ENCODE results near the gene TMEM97.
"Not testable (repeated sequence)": the region's sequence is repeated elsewhere in the genome, so short reads cannot be mapped to it uniquely, and the experiment has no call there.

Gene TMEM97

GRCh38 chr17:28338769-28339212, 19.8 kb downstream of the TMEM97 start:
- not testable (repeated sequence) for DNase-seq

- no peak for DNase-seq
Observed at GRCh38 chr17:28339431-28339830, 20.4 kb downstream of the TMEM97 start.

GRCh38 chr17:28340374-28340773, 21.4 kb downstream of the TMEM97 start:
- no peak for DNase-seq

GRCh38 chr17:28341516-28341915, 22.5 kb downstream of the TMEM97 start:
- DNase-seq: no peak

GRCh38 chr17:28342313-28342712, 23.3 kb downstream of the TMEM97 start:
- no peak for DNase-seq

GRCh38 chr17:28343491-28343932, 24.5 kb downstream of the TMEM97 start:
- DNase-seq: no peak

- DNase-seq: no peak
Observed at GRCh38 chr17:28344011-28344410, 25.0 kb downstream of the TMEM97 start.

- no peak for DNase-seq
Observed at GRCh38 chr17:28344435-28344901, 25.5 kb downstream of the TMEM97 start.

- no peak for DNase-seq
Observed at GRCh38 chr17:28345419-28346198, 26.6 kb downstream of the TMEM97 start.

GRCh38 chr17:28346199-28346580, 27.2 kb downstream of the TMEM97 start:
- DNase-seq: no peak

GRCh38 chr17:28346746-28347246, 27.8 kb downstream of the TMEM97 start:
- DNase-seq: no peak

- no peak for DNase-seq
Observed at GRCh38 chr17:28347261-28347891, 28.4 kb downstream of the TMEM97 start.

GRCh38 chr17:28348979-28349378, 30.0 kb downstream of the TMEM97 start:
- no peak for DNase-seq

- DNase-seq: no peak
Observed at GRCh38 chr17:28350271-28350670, 31.3 kb downstream of the TMEM97 start.

GRCh38 chr17:28357061-28357900, 38.3 kb downstream of the TMEM97 start, which contains the start of gene POLDIP2:
Gene POLDIP2 (minus strand): TSS chr17:28357527. CDS start chr17:28357448, 79 bp downstream.
- peak; percentile 96 for DNase-seq

GRCh38 chr17:28357901-28358197, 38.8 kb downstream of the TMEM97 start:
- no peak for DNase-seq

- no peak for DNase-seq
Observed at GRCh38 chr17:28363186-28363585, 44.2 kb downstream of the TMEM97 start.

- DNase-seq: no peak
Observed at GRCh38 chr17:28363776-28364650, 45.0 kb downstream of the TMEM97 start.

GRCh38 chr17:28364665-28365363, 45.8 kb downstream of the TMEM97 start, which contains the start of gene SEBOX:
Gene SEBOX (minus strand): TSS chr17:28365199. CDS start chr17:28365151, 48 bp downstream.
- DNase-seq: no peak

GRCh38 chr17:28365487-28365886, 46.5 kb downstream of the TMEM97 start:
- DNase-seq: no peak

GRCh38 chr17:28366605-28367004, 47.6 kb downstream of the TMEM97 start:
- DNase-seq: no peak

Measured in retina (tissue), 1 donor.